Retina (tissue), 1 donor: ENCODE results near the gene CFAP100.
A peak's percentile ranks its signal among the peaks of the same experiment; 100 is the strongest.

Experiments
- DNase-seq: peaks from one replicate; pipeline ENCODE4 v3.0.0-alpha.2; 2016

Gene CFAP100

DNA sequence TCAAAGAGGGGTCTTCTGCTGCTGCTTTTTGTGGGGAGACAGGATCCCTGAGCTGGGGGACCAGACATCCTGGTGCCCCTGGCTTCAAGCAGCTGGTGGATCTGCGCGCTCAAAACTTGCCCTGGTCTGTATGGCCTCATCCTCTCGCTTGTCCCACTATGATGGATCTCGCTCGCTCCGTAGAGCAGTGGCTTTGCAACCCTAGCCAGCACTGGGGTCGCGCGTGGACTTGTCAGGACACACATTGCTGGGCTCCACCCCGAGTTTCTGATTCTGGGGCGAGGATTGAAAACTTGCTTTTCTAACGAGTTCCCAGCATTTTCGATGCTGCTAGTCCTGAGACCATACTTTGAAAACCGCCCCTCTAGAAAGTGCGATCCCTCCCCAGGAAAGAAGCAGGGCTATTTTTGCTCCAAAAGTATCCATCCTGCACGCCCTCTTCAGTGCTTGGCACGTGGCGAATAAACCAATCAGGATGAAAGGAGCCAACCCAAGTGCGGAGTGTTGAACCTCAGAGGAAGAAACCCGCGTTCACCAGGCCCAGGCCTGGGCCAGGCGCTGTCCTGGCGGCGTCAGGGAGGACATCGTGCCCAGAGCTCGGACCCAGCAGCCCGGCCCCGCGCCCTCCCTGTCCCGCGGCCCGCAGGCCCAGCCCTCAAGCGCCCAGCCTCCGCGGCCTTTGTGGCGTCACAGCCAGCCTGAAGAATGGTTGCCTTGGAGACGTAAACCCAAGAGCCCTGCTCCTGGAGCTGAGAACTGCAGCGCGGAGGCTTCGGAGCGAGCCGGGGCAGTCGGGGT lies at the start of gene CFAP100:
Gene CFAP100, plus strand, starts transcription at position 731 of the 798 bp plus-strand sequence. CDS start 1,092 bp downstream, outside the sequence.
- peak; percentile 86 for DNase-seq

DNA sequence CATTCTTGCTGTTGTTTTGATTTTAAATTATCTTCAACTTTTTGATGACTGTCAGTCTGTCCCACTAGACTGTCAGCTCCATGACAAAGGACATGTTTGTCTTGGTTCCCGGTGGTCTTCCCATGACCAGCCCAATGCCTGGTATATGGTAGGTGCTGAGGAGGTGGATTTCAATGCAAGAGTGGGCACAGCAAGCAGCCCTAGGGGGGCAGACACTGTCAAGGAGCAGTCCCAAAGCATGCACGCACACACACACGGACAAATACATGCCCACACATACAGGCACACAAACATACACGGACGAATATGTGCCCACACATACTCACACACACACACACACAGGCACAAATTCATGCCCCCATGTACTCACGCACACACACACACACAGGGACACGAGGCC lies 49.5 kb upstream of the CFAP100 start:
- DNase-seq = no peak

DNA sequence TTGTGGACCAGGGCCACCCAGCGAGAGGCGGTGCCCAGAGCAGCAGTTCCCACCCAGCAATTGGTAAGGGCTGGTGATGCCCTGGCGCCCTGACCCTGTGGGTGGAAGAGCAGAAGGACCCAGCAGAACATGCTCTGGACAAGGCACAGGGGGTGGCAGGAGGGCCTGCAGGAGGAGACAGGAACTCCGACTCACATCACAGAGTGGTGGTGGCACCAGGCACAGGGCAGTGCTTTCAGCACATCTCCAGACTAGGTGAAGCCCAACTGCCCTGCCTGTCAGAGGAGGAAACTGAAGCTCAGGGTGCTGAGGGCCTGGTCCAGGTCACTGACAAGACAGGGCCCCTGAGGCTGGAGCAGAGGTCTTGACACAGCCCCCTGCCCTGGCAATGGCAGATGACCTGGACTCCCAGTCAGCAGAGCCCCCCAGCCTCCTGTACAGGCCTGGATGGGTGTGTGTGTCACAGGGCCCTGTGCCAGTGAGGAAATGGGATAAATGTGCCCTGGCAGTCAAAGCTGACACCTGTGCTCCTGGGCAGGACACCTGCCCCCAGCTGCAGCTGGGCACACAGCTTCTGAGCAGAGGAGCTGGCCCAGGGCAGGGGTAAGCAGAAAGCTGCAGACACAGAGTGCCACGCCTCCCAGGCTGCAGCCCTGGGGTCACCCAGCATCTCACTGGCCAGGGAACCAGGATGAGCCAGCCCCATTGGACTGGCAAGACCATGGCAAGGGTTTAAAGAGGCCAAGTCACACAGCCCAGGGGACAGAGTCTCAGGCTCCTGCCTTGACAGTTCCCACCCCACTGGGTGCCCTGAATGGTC lies 48.9 kb upstream of the CFAP100 start:
- no peak for DNase-seq

DNA sequence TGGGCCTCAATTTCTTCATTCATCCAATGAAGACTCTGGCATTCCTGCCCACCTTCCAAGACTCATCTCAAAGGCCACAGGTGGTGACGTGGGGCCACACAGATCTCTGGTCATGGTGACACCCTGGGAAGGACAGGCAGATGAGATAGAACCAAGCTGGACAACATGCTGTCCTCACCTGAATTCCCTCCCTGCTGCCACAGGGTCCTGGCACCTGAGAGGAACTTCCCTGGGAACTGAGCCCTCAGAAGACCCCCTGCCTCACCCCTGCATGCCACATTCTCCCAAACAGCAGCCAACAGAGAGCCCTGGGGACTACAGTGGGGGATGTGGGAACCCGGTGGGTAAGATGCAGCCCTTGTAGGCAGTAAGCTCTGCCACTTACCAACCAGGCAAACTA lies 48.2 kb upstream of the CFAP100 start:
- DNase-seq = no peak

DNA sequence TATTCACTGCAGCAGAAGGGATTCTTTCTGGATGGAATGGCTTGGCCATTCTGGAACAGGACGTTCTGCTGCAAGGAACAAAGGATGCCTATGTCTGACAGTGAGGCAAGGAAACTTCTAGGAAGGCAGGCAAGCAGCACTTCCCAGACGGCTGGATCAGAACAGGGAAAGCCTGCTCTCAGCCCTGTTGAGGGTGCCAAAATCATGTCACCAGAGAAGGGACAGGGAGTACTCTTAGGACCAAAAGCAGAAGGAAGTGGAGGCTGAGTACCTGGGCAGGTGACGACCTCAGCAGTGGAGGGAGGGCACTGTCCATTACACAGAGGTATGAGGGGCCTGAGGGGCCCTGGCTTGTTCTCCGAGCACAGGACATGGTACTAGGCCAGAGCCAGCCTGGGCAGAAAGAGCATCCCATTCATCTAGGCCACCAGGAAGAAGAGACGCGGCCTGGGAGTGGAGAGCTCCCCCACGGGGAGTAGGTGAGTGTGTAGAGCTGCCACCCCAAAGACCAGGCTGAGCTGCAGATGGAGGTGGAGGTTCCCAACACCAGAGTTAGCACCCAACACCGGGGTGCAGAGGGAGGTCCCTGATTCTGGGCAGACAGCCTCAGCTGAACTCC lies 47.1 kb upstream of the CFAP100 start:
- no peak for DNase-seq

DNA sequence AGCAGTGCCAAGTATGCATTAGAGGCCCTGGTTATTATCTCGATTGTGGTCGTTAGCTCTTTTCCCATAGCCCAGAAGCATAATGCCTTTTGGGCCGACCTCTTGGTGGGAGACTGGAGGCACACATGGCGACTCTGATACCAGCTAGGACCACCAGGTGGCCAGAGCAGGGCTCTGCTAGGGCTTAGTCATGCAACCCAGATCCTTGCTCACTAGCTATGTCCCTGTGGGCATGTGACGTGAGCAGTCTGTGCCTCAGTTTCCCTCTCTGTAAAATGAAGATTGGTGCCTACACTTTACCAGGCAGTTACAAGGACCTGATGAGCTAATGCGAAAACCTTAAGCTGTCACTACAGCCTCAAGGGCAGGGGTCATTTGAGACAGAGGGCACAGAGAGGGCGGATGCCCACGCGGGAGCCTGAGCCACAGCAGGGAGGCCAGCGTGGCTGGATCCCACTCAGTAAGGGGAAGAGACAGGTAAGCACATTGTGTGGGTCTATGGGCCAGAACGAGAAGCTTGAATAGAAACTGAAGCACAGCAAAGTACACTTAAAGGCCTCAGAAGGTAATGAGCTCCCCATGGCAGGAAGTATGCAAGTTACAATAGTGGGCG lies 46.3 kb upstream of the CFAP100 start:
- no peak for DNase-seq

DNA sequence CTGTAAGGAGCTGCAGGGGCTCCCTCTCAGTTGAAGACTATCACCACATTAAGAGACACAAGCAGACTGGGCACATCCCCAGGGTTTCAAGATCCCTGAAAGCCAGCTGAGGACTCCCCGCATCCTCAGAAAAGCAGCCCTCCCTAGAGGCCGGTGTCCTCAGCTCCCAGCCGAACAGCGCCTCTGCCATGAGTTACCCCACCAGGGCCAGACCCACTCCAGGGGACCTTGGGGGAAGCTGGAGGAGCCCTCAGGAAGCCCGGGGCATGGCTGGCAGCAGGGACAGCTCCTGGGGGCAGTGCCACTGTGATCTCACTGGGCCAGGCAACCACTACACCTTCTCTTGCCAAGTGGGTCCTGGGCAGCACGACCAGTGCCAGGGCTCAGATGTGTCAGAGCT lies 45.6 kb upstream of the CFAP100 start:
- no peak for DNase-seq

DNA sequence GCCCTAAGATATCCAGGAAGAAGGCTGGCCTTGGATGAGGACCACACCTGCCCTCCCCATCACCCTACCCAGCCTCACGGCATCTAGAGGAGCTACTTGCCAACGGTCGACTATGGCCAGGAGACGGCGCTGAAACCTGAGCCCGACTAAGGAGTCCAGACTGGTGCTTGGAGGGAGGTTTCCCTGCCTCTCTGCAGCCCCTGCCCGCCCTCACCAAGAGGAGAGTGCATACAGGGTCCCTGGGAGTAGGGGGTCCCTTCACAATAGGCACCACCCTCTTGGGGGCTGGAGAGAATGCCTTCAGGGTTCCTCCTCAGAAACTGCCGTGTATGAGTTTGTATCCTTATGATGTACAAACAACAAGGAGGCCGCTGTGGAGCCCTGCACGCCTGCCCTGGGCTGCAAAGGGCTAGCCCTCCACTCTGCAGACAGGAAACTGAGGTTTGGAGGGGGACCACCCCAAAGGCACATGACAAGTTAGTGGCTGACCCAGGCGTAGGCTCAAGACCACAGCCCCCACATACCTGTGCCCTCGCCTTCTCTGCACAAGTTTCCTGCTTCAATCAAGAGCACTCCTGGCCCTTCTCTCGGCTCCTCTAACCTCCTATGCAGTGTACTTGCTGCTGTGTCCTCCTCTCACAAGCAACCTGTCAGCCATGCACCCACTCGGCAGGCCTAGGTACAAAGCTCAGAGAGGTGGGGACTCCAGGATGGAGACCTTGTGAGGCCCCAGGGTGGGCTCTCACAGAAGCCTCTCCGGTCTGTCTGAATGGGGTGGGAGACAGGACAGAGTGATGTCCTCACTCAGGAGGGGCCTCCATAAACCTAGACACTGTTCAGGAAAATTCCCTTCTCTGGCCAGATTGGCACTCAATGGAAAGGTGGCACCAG lies 44.9 kb upstream of the CFAP100 start:
- DNase-seq = no peak

DNA sequence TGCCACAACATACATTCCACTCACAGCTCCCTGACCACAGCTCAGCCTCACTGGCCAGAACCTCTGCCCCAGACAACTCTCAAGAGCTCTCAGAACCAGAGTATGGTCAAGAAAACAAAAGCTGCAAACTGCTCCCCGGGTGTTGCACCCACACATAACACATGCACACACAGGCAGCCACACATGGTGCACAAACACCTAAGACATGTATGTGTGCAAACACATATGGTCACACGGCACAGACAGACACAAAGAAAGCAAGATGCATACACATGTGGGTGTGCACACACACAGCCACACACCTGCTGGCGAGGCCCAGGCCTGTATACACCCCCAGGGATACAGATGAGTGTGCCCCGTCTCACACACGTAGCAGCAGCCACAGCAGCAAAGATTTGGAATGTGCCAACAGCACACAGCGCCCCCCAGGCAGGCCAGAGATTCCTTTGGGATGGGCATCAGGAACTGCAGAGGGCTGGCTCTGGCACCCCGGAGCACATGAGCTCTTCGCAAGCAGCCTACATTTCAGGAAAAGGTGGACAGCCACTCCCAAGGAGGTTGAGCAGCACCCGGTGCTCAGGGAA lies 44.1 kb upstream of the CFAP100 start:
- no peak for DNase-seq

DNA sequence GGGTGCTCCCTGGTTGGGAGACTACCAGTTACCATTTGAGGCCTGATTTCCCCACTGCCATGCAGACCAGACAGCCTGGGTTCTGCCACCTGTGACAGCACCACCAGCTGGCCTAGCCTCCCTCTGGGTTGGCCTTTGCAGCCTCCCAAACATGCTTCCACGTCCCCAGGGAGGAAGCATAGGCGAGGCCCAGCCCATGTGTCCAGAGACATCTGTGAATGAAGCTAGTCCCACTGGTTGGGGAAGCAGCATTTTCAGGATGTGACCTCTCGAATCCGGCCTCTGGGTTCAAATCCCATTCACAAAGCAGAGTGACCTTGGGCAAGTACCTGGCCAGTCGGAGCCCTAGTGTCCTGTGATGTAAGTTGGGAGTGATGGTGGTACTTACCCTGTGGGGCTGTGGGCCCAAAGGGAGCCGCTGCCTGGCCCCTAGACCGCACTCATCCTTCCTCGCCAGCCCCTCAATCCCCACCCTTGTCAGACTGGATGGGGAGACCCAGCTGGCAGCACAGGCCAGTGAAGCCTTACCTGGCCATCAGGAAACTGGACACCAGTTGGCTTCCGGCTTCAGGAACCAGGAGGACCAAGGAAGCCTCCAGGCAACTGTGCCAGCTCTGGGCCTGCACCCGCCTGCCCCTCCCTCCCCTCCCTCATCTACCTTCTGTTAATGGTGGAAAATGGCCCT lies 43.5 kb upstream of the CFAP100 start:
- no peak for DNase-seq

DNA sequence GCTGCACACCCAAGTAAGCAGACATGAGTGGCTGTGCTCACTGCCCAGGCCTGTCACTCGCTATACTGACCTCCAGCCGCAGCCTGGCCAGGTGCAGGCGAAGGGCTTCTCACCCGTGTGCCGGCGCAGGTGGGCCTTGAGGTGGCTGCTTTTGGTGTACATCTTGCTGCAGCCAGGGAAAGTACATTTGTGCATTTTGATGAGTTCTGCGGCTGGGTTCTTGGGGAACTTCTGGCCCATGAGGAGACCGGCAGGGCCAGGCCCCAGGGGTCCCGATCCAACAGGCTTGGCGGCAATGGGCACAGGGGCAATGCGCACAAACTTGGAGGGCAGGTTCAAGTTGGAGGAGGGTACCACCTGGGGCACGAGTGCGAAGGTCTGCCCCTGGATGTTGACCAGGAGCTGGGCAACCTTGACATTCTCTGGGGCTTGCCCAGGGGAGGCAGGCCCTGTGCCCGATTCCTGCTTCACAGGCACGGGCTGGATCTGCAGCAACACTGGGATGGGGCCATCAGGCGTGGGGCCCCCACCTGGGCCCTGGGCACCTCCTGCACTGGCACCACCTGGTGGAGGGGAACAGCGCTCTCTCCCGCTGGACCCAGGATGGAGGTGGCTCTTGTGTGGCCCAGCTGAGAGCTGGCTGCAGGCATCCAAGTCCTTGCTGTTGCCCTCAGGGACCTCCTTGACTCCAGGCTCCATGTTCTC lies 42.8 kb upstream of the CFAP100 start:
- no peak for DNase-seq

DNA sequence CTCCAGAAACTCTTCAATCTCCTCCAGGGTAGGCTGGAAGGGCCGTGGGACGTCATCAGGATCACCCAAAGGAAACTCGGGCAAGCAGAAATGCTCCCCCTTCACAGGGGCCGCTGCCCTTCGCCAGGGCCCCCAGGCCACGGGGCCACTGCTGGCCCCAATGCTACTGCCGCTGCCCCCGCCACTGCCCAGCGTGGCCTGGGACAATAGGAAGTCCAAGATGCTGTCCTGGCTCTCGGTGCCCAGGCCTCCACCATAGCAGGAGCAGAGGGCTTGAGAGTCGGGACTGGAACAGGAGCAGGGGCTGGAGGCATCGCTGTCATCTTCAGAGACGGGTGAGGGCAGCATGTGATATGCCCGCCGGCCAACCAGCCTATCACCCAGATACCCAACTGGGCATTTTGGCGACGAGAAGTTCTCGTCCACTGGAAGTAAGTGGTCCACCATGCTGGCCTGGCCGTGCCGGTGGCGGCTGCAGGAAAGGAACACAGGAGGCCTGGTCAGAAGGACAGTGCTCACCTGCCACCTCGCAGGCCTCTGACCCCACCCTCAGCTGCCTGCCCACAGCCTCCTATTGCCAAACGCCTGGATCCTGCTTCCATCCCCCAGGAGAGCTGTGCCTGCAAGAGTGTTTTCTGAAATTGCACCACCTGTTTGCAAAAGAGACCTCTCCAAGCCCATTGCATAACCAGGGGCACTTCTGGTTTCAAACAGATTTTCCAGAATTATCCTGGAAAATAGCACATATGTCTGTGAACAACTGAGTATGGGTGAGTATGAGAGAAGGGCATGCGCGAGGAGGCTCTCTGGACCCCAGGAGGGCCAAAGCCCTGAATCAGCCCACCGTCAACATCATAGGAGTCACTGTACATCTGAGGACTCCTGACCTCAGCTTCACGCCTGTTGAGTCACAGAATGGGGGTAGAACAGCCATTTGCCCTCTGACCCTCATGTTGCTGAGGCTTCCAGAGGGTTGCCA lies 41.9 kb upstream of the CFAP100 start:
- DNase-seq = no peak

DNA sequence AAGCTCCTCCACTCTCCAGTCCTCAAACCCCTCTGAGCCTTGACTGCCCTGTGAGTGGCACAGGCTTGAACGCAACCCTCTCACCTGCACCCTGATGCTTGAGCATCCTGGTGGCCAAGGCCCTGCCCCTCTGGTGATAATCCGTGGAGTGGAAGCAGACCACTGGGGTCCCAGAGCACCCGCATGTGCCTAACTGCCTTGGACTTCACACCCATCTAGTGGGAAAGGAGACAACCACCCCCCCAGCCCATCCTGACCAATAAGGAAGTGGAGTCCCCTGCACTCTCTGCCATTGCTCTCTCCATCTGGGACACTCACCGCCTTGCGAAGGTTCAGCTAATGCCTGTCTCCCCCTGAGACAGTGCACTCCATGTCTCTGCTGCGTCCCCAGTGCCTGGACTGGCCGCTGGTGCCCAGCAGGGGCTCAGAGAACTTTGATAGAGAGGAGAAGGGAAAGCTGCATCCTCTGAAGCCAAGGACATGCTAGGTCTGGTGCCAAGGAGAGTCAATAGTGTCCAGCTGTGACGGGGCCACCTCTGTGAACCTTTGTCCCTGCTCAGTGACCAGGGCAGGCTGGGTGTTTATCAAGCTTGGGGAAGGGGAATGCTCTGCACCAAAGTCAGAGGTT lies 40.9 kb upstream of the CFAP100 start:
- no peak for DNase-seq

DNA sequence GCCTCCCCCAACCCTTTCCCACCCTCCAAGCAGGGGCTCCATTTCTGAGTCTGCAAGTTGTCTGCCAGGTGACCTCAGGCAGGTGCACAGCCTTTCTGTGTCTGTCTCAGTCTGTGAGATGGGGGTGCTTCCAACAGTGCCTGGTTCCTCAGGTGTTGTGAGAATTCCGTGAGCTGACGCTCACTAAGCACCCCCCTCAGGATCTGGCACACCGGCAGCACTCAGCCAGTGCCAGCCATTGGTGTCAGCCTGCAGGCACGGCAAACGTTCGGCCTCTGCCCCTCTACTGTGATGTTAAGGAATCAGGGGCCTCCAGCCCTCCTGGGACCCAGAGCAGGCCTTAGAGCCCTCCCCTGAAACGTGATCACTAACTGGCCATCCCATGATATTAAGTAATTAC lies 39.9 kb upstream of the CFAP100 start:
- no peak for DNase-seq

DNA sequence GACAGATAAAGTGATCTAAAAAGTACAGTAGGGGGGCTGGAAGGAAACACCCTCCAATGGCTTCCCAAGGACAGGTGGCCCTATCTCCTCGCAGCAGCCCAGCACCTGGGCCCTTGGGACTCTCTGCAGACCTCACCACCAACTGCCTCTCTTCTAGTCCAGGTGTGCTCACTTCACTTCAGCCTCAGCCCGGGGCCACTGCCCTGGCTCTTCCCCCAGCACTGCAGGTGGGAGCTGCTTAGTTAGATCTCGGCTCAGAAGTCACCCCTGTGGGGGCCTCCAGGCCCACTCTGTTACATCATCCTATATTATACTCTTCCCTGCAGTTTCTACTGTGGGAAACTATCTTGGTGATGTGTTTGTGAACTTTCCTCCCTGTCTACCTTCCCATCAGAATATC lies 39.5 kb upstream of the CFAP100 start:
- no peak for DNase-seq

DNA sequence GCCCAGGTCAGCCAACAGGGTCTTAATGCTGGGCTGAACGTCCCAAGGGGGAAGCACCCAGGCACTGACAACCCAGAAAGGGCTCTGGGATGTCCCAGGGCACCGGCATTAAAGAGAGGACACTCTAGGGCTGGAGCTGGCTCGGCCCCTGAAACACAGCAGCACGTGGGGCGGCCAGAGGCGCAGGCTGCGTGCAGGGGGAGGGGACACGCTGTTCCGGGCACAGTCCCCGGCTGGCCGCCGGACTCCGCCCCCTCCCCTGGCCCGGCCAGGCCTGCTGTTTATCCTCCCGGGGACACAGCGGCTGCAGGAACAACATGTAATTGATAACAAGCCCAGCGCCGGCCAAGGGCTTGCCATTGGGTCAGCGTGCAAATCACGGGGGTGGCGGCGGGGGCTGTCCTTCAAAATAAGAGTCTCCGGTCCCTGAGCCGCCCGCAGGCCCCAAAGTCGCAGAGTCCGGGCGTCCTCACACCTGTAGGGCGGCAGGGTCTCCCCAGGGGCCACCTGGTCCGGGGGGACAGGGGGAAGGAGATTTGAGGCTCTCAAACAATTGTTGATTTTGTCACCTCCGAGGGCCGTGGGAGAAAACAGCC lies 38.8 kb upstream of the CFAP100 start:
- DNase-seq = peak; percentile 88

DNA sequence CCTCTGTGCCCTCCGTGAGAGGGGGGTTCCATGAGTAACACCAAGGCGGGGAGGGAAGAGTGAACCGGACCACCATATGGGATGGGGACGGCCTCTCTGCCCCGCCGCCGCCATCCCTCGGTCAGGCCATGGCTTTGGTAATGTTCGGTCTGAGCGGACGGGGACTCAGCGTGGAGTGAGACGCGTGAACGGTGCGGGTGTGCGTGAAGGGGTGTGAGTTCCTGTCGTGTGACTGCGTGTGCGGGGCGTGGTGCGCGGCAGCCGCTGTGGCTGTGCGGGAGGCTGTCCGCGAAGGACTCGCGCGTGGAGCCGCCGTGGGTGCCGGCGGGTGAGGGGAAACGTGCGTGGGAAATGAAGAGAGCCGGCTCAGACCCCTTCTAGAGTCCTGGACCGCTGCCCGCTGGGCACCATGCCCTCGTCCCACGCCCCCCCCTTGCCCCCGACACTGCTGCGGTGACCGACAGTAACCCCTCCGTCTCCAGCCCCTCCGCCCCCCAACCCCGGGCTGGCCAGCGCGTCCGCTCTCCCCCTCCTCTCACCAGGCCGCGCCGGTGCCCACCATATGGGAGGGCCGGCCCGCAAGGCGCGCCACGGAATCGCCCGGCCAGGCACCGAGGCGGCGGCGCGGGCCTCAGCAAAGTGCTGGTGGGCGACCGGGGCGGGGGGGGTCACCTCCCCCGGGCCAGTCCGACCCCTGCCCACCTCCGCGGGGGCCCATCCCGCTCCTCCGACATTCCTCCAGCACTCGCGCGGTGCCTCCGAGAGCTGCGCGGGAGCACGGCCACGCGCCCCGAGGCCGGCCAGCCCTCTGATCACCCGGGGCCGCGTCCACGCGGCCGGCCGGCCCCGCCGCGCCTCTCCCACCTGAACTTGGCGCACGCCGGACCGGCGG lies 38.1 kb upstream of the CFAP100 start:
- no peak for DNase-seq
